Activated CD8-positive, alpha-beta memory T cell treated with anti-CD3 and anti-CD28 coated beads for 36 hours (primary cell): Measurements from ENCODE around the gene KRTAP5-5. TPM values are rescaled to one million over a fixed set of nuclear protein-coding genes. Genes with fewer than 3 reads are reported as not detected.
"Not testable (repeated sequence)": the region's sequence is repeated elsewhere in the genome, so short reads cannot be mapped to it uniquely, and the experiment has no call there.

ENCODE experiments used
- CTCF ChIA-PET: fragments of 350-600 bp; sonication (Branson Sonifier 250); formaldehyde crosslinking; loops from one replicate; lab custom pipeline; 2021; ENCODE audit warnings: antibody characterized with exemption; lab: Charles Lee
- POLR2A ChIA-PET: fragments of 350-600 bp; sonication (Branson Sonifier 250); formaldehyde crosslinking; loops from one replicate; lab custom pipeline; 2021; ENCODE audit warnings: antibody characterized with exemption; lab: Charles Lee
- total RNA-seq, 2 experiments: library from RNA; stranded (reverse); gene quantifications; one replicate each; pipeline ENCODE4 v1.2.3, GENCODE V29; 2021

KRTAP5-5 gene
- total RNA-seq, 2 experiments from 2014 or later: not detected

GRCh38 chr11:1636291-1636950 lies 6.8 kb downstream of the KRTAP5-5 start:
- ChIA-PET POLR2A (no interaction called here), CTCF (no interaction called here)

- ChIA-PET POLR2A (no interaction called here), CTCF (interaction anchor here (1.2 kb wide), 2 partner anchors 8 to 15 kb away, joined by 3 to 4 read pairs; no protein-coding TSS in a partner anchor)
Observed at GRCh38 chr11:1637628-1638027, 8.1 kb downstream of the KRTAP5-5 start.

GRCh38 chr11:1638344-1638743 lies 8.8 kb downstream of the KRTAP5-5 start:
- POLR2A ChIA-PET: no interaction called here
- CTCF ChIA-PET: interaction anchor here (1.3 to 2.6 kb wide), 2 partner anchors 56 to 91 kb away, joined by 4 to 7 read pairs; no protein-coding TSS in a partner anchor

GRCh38 chr11:1639102-1639620 lies 9.6 kb downstream of the KRTAP5-5 start:
- ChIA-PET POLR2A (no interaction called here), CTCF (interaction anchor here (1.3 to 2.6 kb wide), 3 partner anchors 14 to 92 kb away, joined by 4 to 8 read pairs (median 7); no protein-coding TSS in a partner anchor)

- POLR2A ChIA-PET: no interaction called here
Observed at GRCh38 chr11:1639666-1640065, 10.1 kb downstream of the KRTAP5-5 start.

GRCh38 chr11:1640076-1640946 lies 10.7 kb downstream of the KRTAP5-5 start:
- CTCF ChIA-PET: interaction anchor here (1.0 to 2.6 kb wide), 4 partner anchors 11 to 54 kb away, joined by 3 to 8 read pairs (median 7); no protein-coding TSS in a partner anchor
- POLR2A ChIA-PET: no interaction called here

More at GRCh38 chr11:1639666-1640065, 10.1 kb downstream of the KRTAP5-5 start:
- CTCF ChIA-PET: interaction anchor here (1.0 to 2.6 kb wide), 4 partner anchors 11 to 93 kb away, joined by 3 to 8 read pairs (median 6); no protein-coding TSS in a partner anchor

- POLR2A ChIA-PET: no interaction called here
- CTCF ChIA-PET: interaction anchor here (2.4 to 2.6 kb wide), 2 partner anchors 12 to 53 kb away, joined by 7 read pairs; no protein-coding TSS in a partner anchor
Observed at GRCh38 chr11:1641096-1641495, 11.5 kb downstream of the KRTAP5-5 start.

- CTCF ChIA-PET: interaction anchor here (2.4 kb wide), 1 partner anchor 10 kb away, joined by 7 read pairs; no protein-coding TSS in a partner anchor
Observed at GRCh38 chr11:1642288-1643145, 12.9 kb downstream of the KRTAP5-5 start.

GRCh38 chr11:1643146-1643690 lies 13.6 kb downstream of the KRTAP5-5 start:
- ChIA-PET CTCF (no interaction called here), POLR2A (no interaction called here)

More at GRCh38 chr11:1642288-1643145, 12.9 kb downstream of the KRTAP5-5 start:
- POLR2A ChIA-PET: no interaction called here

GRCh38 chr11:1644601-1645356 lies 15.2 kb downstream of the KRTAP5-5 start:
- ChIA-PET POLR2A (no interaction called here), CTCF (interaction anchor here (1.2 kb wide), 1 partner anchor 8 kb away, joined by 5 read pairs; no protein-coding TSS in a partner anchor)

GRCh38 chr11:1645357-1645821 lies 15.8 kb downstream of the KRTAP5-5 start:
- CTCF ChIA-PET: interaction anchor here (0.7 kb wide), 1 partner anchor 188 kb away, joined by 4 read pairs; no protein-coding TSS in a partner anchor
- POLR2A ChIA-PET: no interaction called here

GRCh38 chr11:1646540-1646939 lies 17.0 kb downstream of the KRTAP5-5 start:
- POLR2A ChIA-PET: not testable (repeated sequence)

GRCh38 chr11:1647901-1648652 lies 18.5 kb downstream of the KRTAP5-5 start:
- ChIA-PET CTCF (no interaction called here), POLR2A (no interaction called here)

More at GRCh38 chr11:1646540-1646939, 17.0 kb downstream of the KRTAP5-5 start:
- CTCF ChIA-PET: interaction anchor here (0.5 to 1.2 kb wide), 2 partner anchors 16 to 146 kb away, joined by 3 to 5 read pairs; no protein-coding TSS in a partner anchor

- POLR2A ChIA-PET: no interaction called here
- CTCF ChIA-PET: interaction anchor here (2.0 kb wide), 1 partner anchor 184 kb away, joined by 4 read pairs; no protein-coding TSS in a partner anchor
Observed at GRCh38 chr11:1648653-1649420, 19.3 kb downstream of the KRTAP5-5 start.

GRCh38 chr11:1650034-1650917 lies 20.7 kb downstream of the KRTAP5-5 start:
- ChIA-PET CTCF (interaction anchor here (1.0 to 2.0 kb wide), 5 partner anchors 10 to 506 kb away, joined by 3 to 6 read pairs (median 4); no protein-coding TSS in a partner anchor), POLR2A (no interaction called here)
